KG1 (cell line): ENCODE data around the gene HNRNPDL.
"Not testable (repeated sequence)": the region's sequence is repeated elsewhere in the genome, so short reads cannot be mapped to it uniquely, and the experiment has no call there.

Experiments used
- DNase-seq: peaks from one replicate; lab custom pipeline; 2025; lab: John Stamatoyannopoulos, UW

Gene HNRNPDL

GRCh38 chr4:82432596-82432995 is 2.3 kb upstream of the HNRNPDL start:
- DNase-seq: no peak

- DNase-seq: no peak
These were observed 1.6 kb upstream of the HNRNPDL start for GRCh38 chr4:82431831-82432230.

GRCh38 chr4:82430964-82431745 is 893 bp upstream of the HNRNPDL start:
- DNase-seq: no peak

GRCh38 chr4:82429728-82430192 is 502 bp downstream of the HNRNPDL start:
- no peak for DNase-seq

- DNase-seq: peak; percentile 96
These were observed 1.1 kb downstream of the HNRNPDL start for GRCh38 chr4:82428969-82429727.

GRCh38 chr4:82428526-82428968 is 1.7 kb downstream of the HNRNPDL start:
- DNase-seq: no peak

GRCh38 chr4:82425478-82425877 is 4.8 kb downstream of the HNRNPDL start:
- no peak for DNase-seq

- DNase-seq: no peak
These were observed 6.8 kb downstream of the HNRNPDL start for GRCh38 chr4:82423245-82424054.

- DNase-seq: no peak
These were observed 7.6 kb downstream of the HNRNPDL start for GRCh38 chr4:82422616-82423015.

GRCh38 chr4:82421796-82422560 is 8.3 kb downstream of the HNRNPDL start:
- no peak for DNase-seq

GRCh38 chr4:82419451-82419850 is 10.8 kb downstream of the HNRNPDL start:
- DNase-seq: no peak

GRCh38 chr4:82415922-82416365 is 14.3 kb downstream of the HNRNPDL start:
- no peak for DNase-seq

GRCh38 chr4:82415061-82415460 is 15.2 kb downstream of the HNRNPDL start:
- not testable (repeated sequence) for DNase-seq

GRCh38 chr4:82403725-82404124 is 26.5 kb downstream of the HNRNPDL start:
- no peak for DNase-seq

GRCh38 chr4:82402196-82402775 is 28.0 kb downstream of the HNRNPDL start:
- no peak for DNase-seq

- DNase-seq: no peak
These were observed 28.7 kb downstream of the HNRNPDL start for GRCh38 chr4:82401600-82401999.

- no peak for DNase-seq
These were observed 32.0 kb downstream of the HNRNPDL start for GRCh38 chr4:82398263-82398662.

- DNase-seq: no peak
These were observed 32.7 kb downstream of the HNRNPDL start for GRCh38 chr4:82397527-82397926.

- DNase-seq: no peak
These were observed 35.4 kb downstream of the HNRNPDL start for GRCh38 chr4:82394896-82395295.

GRCh38 chr4:82390061-82390460 is 40.2 kb downstream of the HNRNPDL start:
- not testable (repeated sequence) for DNase-seq

- DNase-seq: no peak
These were observed 41.9 kb downstream of the HNRNPDL start for GRCh38 chr4:82388405-82388804.
